Loucy (cell line): ENCODE data around the gene INPP5J.
"Not testable (repeated sequence)": the region's sequence is repeated elsewhere in the genome, so short reads cannot be mapped to it uniquely, and the experiment has no call there.

Experiments used
- H2AFZ ChIP-seq: fragments of 200-600 bp; sonication (generic); 2 replicates; pipeline ENCODE4 v1.6.0; 2016; ENCODE audit warnings: antibody characterized with exemption, mild to moderate bottlenecking, low read length, moderate library complexity
- H3F3A ChIP-seq: fragments of 200-600 bp; 2 replicates; pipeline ENCODE4 v1.6.0; 2016; ENCODE audit warnings: antibody characterized with exemption, low read depth, mild to moderate bottlenecking
- H3K27me3 ChIP-seq: fragments of 200-600 bp; sonication (generic); 2 replicates; pipeline ENCODE4 v1.6.1; 2014; ENCODE audit warnings: low read length, mild to moderate bottlenecking; ENCODE audit not compliant: insufficient read depth, poor library complexity, severe bottlenecking
- H3K36me3 ChIP-seq: fragments of 200-600 bp; sonication (generic); 2 replicates; pipeline ENCODE4 v1.6.1; 2016; ENCODE audit warnings: low read length; ENCODE audit not compliant: insufficient read depth
- H3K4me1 ChIP-seq: fragments of 200-600 bp; sonication (generic); 2 replicates; pipeline ENCODE4 v1.5.1; 2014; ENCODE audit warnings: low read length, mild to moderate bottlenecking; ENCODE audit not compliant: insufficient read depth, poor library complexity, severe bottlenecking
- H3K4me2 ChIP-seq: fragments of 200-600 bp; sonication (generic); 2 replicates; pipeline ENCODE4 v1.6.0; 2014; ENCODE audit warnings: antibody characterized with exemption, low read length, low read depth, mild to moderate bottlenecking; ENCODE audit not compliant: poor library complexity, severe bottlenecking
- H3K4me3 ChIP-seq: fragments of 200-600 bp; sonication (generic); 2 replicates; pipeline ENCODE4 v1.5.1; 2014; ENCODE audit warnings: low read length, mild to moderate bottlenecking, mixed read lengths; ENCODE audit not compliant: poor library complexity, severe bottlenecking
- H3K79me2 ChIP-seq: fragments of 200-600 bp; sonication (generic); 2 replicates; pipeline ENCODE4 v1.6.1; 2014; ENCODE audit warnings: low read length; ENCODE audit not compliant: insufficient read depth
- H3K9ac ChIP-seq: fragments of 200-600 bp; sonication (generic); 2 replicates; pipeline ENCODE4 v1.6.0; 2014; ENCODE audit warnings: mild to moderate bottlenecking, low read depth, low read length, moderate library complexity; ENCODE audit not compliant: poor library complexity, severe bottlenecking
- H3K9me2 ChIP-seq: fragments of 200-600 bp; sonication (generic); replicated peaks from 2 replicates; pipeline ENCODE4 v1.6.1; 2016; ENCODE audit warnings: low read depth, low read length, mixed read lengths
- H3K9me3 ChIP-seq: fragments of 200-600 bp; sonication (generic); 2 replicates; pipeline ENCODE4 v1.6.1; 2014; ENCODE audit warnings: mild to moderate bottlenecking, antibody characterized with exemption, low read length, low read depth; ENCODE audit not compliant: insufficient read depth
- H4K20me1 ChIP-seq: fragments of 200-600 bp; sonication (generic); 2 replicates; pipeline ENCODE4 v1.6.0; 2014; ENCODE audit warnings: antibody characterized with exemption, low read length, mild to moderate bottlenecking; ENCODE audit not compliant: insufficient read depth, poor library complexity, severe bottlenecking
- CTCF ChIP-seq: fragments of 200-600 bp; sonication (generic); conservative IDR thresholded peaks from 2 replicates; pipeline ENCODE4 v1.5.1; 2014; ENCODE audit warnings: mild to moderate bottlenecking, antibody characterized with exemption, low read length
- EZH2phosphoT487 ChIP-seq: fragments of 200-600 bp; IDR thresholded peaks from 2 replicates; pipeline ENCODE4 v1.6.1; 2018; ENCODE audit warnings: antibody characterized with exemption, mild to moderate bottlenecking, moderate library complexity, borderline replicate concordance

INPP5J gene

GRCh38 chr22:31107178-31107893, 15.4 kb upstream of the INPP5J start, which contains the start of gene SELENOM:
TSS of gene SELENOM (minus strand) at chr22:31107568. CDS start at chr22:31107505, 63 bp downstream.
- no peaks in the 10 kb centered on the region for H3K9me3 ChIP-seq
- H3K27me3 ChIP-seq, result no peaks in the 10 kb centered on the region
- H3K9ac ChIP-seq, result peak within 1 kb of the TSS; percentile 40
- H4K20me1 ChIP-seq, result no peaks in the 10 kb centered on the region
- H3K4me3 ChIP-seq, result peak within 1 kb of the TSS; percentile 71
- TF ChIP-seq CTCF (peak; percentile 95), EZH2phosphoT487 (no peak)
- H3K79me2 ChIP-seq, result no peaks in the 10 kb centered on the region
- H3K9me2 ChIP-seq, result no peaks in the 10 kb centered on the region
- H3K36me3 ChIP-seq, result no peaks in the 10 kb centered on the region
- no peaks in the 10 kb centered on the region for H3F3A ChIP-seq
- H3K4me1 ChIP-seq, result peaks cover 3% of the 10 kb centered on the region
- peak within 1 kb of the TSS; percentile 83 for H3K4me2 ChIP-seq
- peak within 1 kb of the TSS; percentile 95 for H2AFZ ChIP-seq

DNA sequence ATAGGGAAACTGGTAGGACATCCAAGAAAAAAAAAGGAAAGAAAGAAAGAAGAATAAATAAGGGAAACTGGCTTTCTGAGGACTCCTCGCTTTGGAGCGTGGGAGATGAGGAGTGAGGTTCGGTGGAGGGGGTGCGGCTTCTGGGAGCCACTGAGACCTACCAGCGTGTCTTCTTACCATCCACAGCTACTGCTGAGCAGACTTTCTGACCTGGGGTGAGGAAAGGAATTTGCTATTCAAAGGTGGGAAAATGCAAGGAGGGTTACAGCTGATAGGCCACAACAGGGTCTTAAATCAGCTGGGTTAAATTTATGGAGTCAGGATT, 14.9 kb upstream of the INPP5J start:
- Histone ChIP-seq H3K4me2 (peak overlapping the region; percentile 83), H3K9me2 (no peaks in the 10 kb centered on the region), H3K9ac (peak overlapping the region; percentile 40), H3K79me2 (no peaks in the 10 kb centered on the region), H3F3A (no peaks in the 10 kb centered on the region), H3K4me1 (peaks cover 3% of the 10 kb centered on the region), H4K20me1 (no peaks in the 10 kb centered on the region), H3K9me3 (no peaks in the 10 kb centered on the region), H3K27me3 (no peaks in the 10 kb centered on the region), H3K4me3 (peak overlapping the region; percentile 71), H2AFZ (peak overlapping the region; percentile 95), H3K36me3 (no peaks in the 10 kb centered on the region)
- TF ChIP-seq EZH2phosphoT487, result no peak
- TF ChIP-seq CTCF, result no peak

- H3F3A ChIP-seq, H3K27me3 ChIP-seq, H3K9me2 ChIP-seq, H3K4me2 ChIP-seq, H3K36me3 ChIP-seq, H4K20me1 ChIP-seq, H3K4me1 ChIP-seq, H3K9me3 ChIP-seq, H3K9ac ChIP-seq, H2AFZ ChIP-seq, H3K79me2 ChIP-seq, H3K4me3 ChIP-seq: not testable (repeated sequence)
Observed at GRCh38 chr22:31112547-31113091, 10.1 kb upstream of the INPP5J start.
